ENCODE measurements around the gene NEDD9. TPM values are rescaled to one million over a fixed set of nuclear protein-coding genes. Genes with fewer than 3 reads are reported as not detected.

The NEDD9 gene
- total and polyA plus RNA-seq, 2 experiments from 2014 or later = 4.4 to 13.0 TPM

GRCh38 chr6:11279284-11279689, 46.8 kb upstream of the NEDD9 start (continued):
- TF ChIP-seq CTCF (conservative IDR thresholded peaks at IDR 0.05; ENCODE audit: low read depth in 2 of 2) (no peak), JUNB (IDR thresholded peaks at IDR 0.05; ENCODE audit: unreplicated experiment) (no peak), CREB1 (CRISPR knock-in tag; IDR thresholded peaks at IDR 0.05; ENCODE audit: low read depth) (no peak), REST (IDR thresholded peaks at IDR 0.05; ENCODE audit: unreplicated experiment) (no peak), ZNF114 (CRISPR knock-in tag; IDR thresholded peaks at IDR 0.05) (no peak), ETS1 (IDR thresholded peaks at IDR 0.05) (no peak), NANOG (IDR thresholded peaks at IDR 0.05; ENCODE audit: borderline replicate concordance) (no peak), POLR2AphosphoS5 (IDR thresholded peaks at IDR 0.05; ENCODE audit: low read depth) (no peak)

- Mint-ChIP-seq H3K27ac (peak overlapping the region; percentile 12; the same call in 1 of the 2 replicates), H3K4me3 (no peak overlapping the region), H3K36me3 (ENCODE audit: low read depth) (no peaks in the 10 kb centered on the region), H3K4me1 (peaks cover 39% of the 10 kb centered on the region), H3K27me3 (ENCODE audit: insufficient read depth, low read depth, poor library complexity) (peaks cover 10% of the 10 kb centered on the region), H3K9me3 (no peaks in the 10 kb centered on the region)
- Histone ChIP-seq H3K27ac (ENCODE audit: low read depth) (no peak overlapping the region), H3K27me3 (ENCODE audit: insufficient read depth) (no peaks in the 10 kb centered on the region), H3K4me2 (no peak overlapping the region), H4K20me1 (replicated peaks; ENCODE audit: insufficient read depth) (no peaks in the 10 kb centered on the region), H3K4me3 (no peak overlapping the region), H3K4me1 (ENCODE audit: insufficient read depth) (peaks cover 9% of the 10 kb centered on the region), H3K79me2 (replicated peaks; ENCODE audit: insufficient read depth) (no peaks in the 10 kb centered on the region), H2AFZ (peak overlapping the region; percentile 93), H3F3A (replicated peaks; ENCODE audit: low read depth) (no peaks in the 10 kb centered on the region), H3K9me2 (ENCODE audit: insufficient read depth) (peaks cover 15% of the 10 kb centered on the region), H3K36me3 (ENCODE audit: insufficient read depth) (no peaks in the 10 kb centered on the region)
- no peak for ATAC-seq
- TF ChIP-seq REST (IDR thresholded peaks at IDR 0.05; ENCODE audit: unreplicated experiment) (no peak), ZNF331 (CRISPR knock-in tag; IDR thresholded peaks at IDR 0.05; ENCODE audit: low read depth) (no peak)
- no peak for DNase-seq (ENCODE audit: low spot score)
Observed at GRCh38 chr6:11278207-11278559, 45.7 kb upstream of the NEDD9 start.

All from GM23338 (cell line).